ENCODE results near the gene ZFYVE28.

- TF ChIP-seq CTCF (IDR thresholded peaks at IDR 0.05) (no peak), POLR2A (IDR thresholded peaks at IDR 0.05) (no peak)
Observed at GRCh38 chr4:2390146-2390545, 28.3 kb downstream of the ZFYVE28 start.

Data from Peyer's patch (tissue), 4 donors.